RCC 7860 (cell line): ENCODE measurements around the gene PLAC8L1.
A peak's percentile ranks its signal among the peaks of the same experiment; 100 is the strongest.

Experiments used
- DNase-seq: peaks from one replicate; pipeline ENCODE4 v3.0.0-alpha.2; 2015; ENCODE audit warnings: low spot score
- FAIRE-seq: peaks from 2 replicates; lab custom pipeline; 2012; peaks lifted over from hg19 to GRCh38; lab: Jason Lieb, UNC

The PLAC8L1 gene

GRCh38 chr5:146081556-146081955 is 23.8 kb downstream of the PLAC8L1 start:
- FAIRE-seq (no peak), DNase-seq (no peak)

GRCh38 chr5:146079695-146080373 is 25.5 kb downstream of the PLAC8L1 start:
- FAIRE-seq, result peak; percentile 31
- DNase-seq, result peak; percentile 54

- DNase-seq, result no peak
Observed at GRCh38 chr5:146078566-146078965, 26.8 kb downstream of the PLAC8L1 start.

GRCh38 chr5:146076455-146076854 is 28.9 kb downstream of the PLAC8L1 start:
- no peak for DNase-seq
- FAIRE-seq, result no peak

More at GRCh38 chr5:146078566-146078965, 26.8 kb downstream of the PLAC8L1 start:
- FAIRE-seq, result no peak

GRCh38 chr5:146076028-146076427 is 29.3 kb downstream of the PLAC8L1 start:
- no peak for FAIRE-seq
- DNase-seq, result no peak

- no peak for DNase-seq
- no peak for FAIRE-seq
Observed at GRCh38 chr5:146073239-146073900, 32.0 kb downstream of the PLAC8L1 start.

GRCh38 chr5:146072595-146072994 is 32.8 kb downstream of the PLAC8L1 start:
- FAIRE-seq, result no peak
- no peak for DNase-seq

GRCh38 chr5:146071171-146071570 is 34.2 kb downstream of the PLAC8L1 start:
- DNase-seq (no peak), FAIRE-seq (no peak)

GRCh38 chr5:146070746-146071145 is 34.6 kb downstream of the PLAC8L1 start:
- FAIRE-seq (no peak), DNase-seq (no peak)

- FAIRE-seq (no peak), DNase-seq (no peak)
Observed at GRCh38 chr5:146069780-146070099, 35.6 kb downstream of the PLAC8L1 start.

- FAIRE-seq (no peak), DNase-seq (no peak)
Observed at GRCh38 chr5:146068977-146069779, 36.2 kb downstream of the PLAC8L1 start.

GRCh38 chr5:146068206-146068605 is 37.2 kb downstream of the PLAC8L1 start:
- FAIRE-seq, result no peak
- DNase-seq, result no peak

GRCh38 chr5:146066968-146067367 is 38.4 kb downstream of the PLAC8L1 start:
- FAIRE-seq, result no peak
- no peak for DNase-seq

- no peak for FAIRE-seq
- no peak for DNase-seq
Observed at GRCh38 chr5:146060221-146060585, 45.2 kb downstream of the PLAC8L1 start.

- FAIRE-seq, result no peak
Observed at GRCh38 chr5:146059460-146060220, 45.7 kb downstream of the PLAC8L1 start.

GRCh38 chr5:146055432-146055831 is 49.9 kb downstream of the PLAC8L1 start:
- no peak for DNase-seq
- no peak for FAIRE-seq

More at GRCh38 chr5:146059460-146060220, 45.7 kb downstream of the PLAC8L1 start:
- DNase-seq, result no peak

- no peak for FAIRE-seq
- no peak for DNase-seq
Observed at GRCh38 chr5:146052780-146053179, 52.6 kb downstream of the PLAC8L1 start.

GRCh38 chr5:146051678-146052077 is 53.7 kb downstream of the PLAC8L1 start:
- DNase-seq (no peak), FAIRE-seq (no peak)

- no peak for FAIRE-seq
- DNase-seq, result no peak
Observed at GRCh38 chr5:146050086-146050485, 55.3 kb downstream of the PLAC8L1 start.

- no peak for FAIRE-seq
Observed at GRCh38 chr5:146049704-146050026, 55.7 kb downstream of the PLAC8L1 start.

GRCh38 chr5:146048994-146049703 is 56.2 kb downstream of the PLAC8L1 start:
- FAIRE-seq (no peak), DNase-seq (peak; percentile 55)

More at GRCh38 chr5:146049704-146050026, 55.7 kb downstream of the PLAC8L1 start:
- no peak for DNase-seq
